K562 (cell line): ENCODE data around the gene HIVEP3. TPM values are rescaled to one million over a fixed set of nuclear protein-coding genes. Genes with fewer than 3 reads are reported as not detected.

ENCODE experiments used
- ARID2 ChIP-seq: fragments of 450-650 bp; IDR thresholded peaks from 2 replicates; pipeline ENCODE4 v1.6.1; 2017; ENCODE audit warnings: antibody characterized with exemption, mild to moderate bottlenecking
- ATF1 ChIP-seq, 2 experiments: fragments of 450-650 bp in 1 of 2; IDR thresholded peaks; 2 replicates each; pipeline ENCODE4 v1.6.1; 2016; ENCODE audit warnings: missing compliant biosample characterization in 1 of 2, missing genetic modification characterization in 1 of 2
- DDX20 ChIP-seq: fragments of 450-650 bp; IDR thresholded peaks from 2 replicates; pipeline ENCODE4 v1.6.1; 2016; ENCODE audit warnings: missing genetic modification characterization, low read depth, mild to moderate bottlenecking, missing compliant biosample characterization, moderate library complexity
- ETS2 ChIP-seq: IDR thresholded peaks from 2 replicates; pipeline ENCODE4 v1.6.1; 2016; ENCODE audit warnings: borderline replicate concordance, missing genetic modification characterization, mild to moderate bottlenecking, moderate library complexity, missing compliant biosample characterization; ENCODE audit not compliant: poor library complexity, severe bottlenecking
- FOSL1 ChIP-seq: fragments of 200-800 bp; sonication (Bioruptor generic); conservative IDR thresholded peaks from 2 replicates; pipeline ENCODE4 v1.6.1; 2016; ENCODE audit warnings: missing genetic modification characterization, missing compliant biosample characterization
- HNRNPL ChIP-seq: fragments of 200-400 bp; formaldehyde crosslinking; IDR thresholded peaks from 2 replicates; pipeline ENCODE4 v1.6.1; 2017; ENCODE audit warnings: low read depth, mild to moderate bottlenecking, low read length
- HNRNPUL1 ChIP-seq: fragments of 200-400 bp; formaldehyde crosslinking; IDR thresholded peaks from 2 replicates; pipeline ENCODE4 v1.6.1; 2017; ENCODE audit warnings: low read length
- MAZ ChIP-seq, 2 experiments: fragments of 450-650 bp in 1 of 2; sonication (generic) in 1 of 2; formaldehyde crosslinking; IDR thresholded peaks in 1 of 2; conservative IDR thresholded peaks in 1 of 2; 2 replicates each; pipeline versions ENCODE4 v1.4.0 to v1.5.0; 2020; ENCODE audit warnings: mild to moderate bottlenecking in 1 of 2, missing genetic modification reagents in 1 of 2
- MEIS2 ChIP-seq: fragments of 450-650 bp; IDR thresholded peaks from 2 replicates; pipeline ENCODE4 v1.6.1; 2014; ENCODE audit warnings: mild to moderate bottlenecking; ENCODE audit not compliant: partially characterized antibody
- MLX ChIP-seq, 2 experiments: fragments of 450-650 bp in 1 of 2; sonication (generic) in 1 of 2; formaldehyde crosslinking; conservative IDR thresholded peaks; 2 replicates each; pipeline versions ENCODE4 v1.4.0 to v1.8.1; 2020 to 2022; ENCODE audit warnings: mild to moderate bottlenecking in 1 of 2, missing genetic modification reagents in 1 of 2
- PRPF4 ChIP-seq: fragments of 200-400 bp; formaldehyde crosslinking; IDR thresholded peaks from one replicate; pipeline ENCODE4 v1.6.1; 2017; ENCODE audit warnings: low read length, low read depth, mild to moderate bottlenecking; ENCODE audit not compliant: insufficient read depth, poor library complexity, severe bottlenecking
- PTBP1 ChIP-seq: fragments of 200-400 bp; formaldehyde crosslinking; IDR thresholded peaks from 2 replicates; pipeline ENCODE4 v1.6.1; 2017; ENCODE audit warnings: low read depth, low read length
- SIN3B ChIP-seq: fragments of 450-650 bp; IDR thresholded peaks from 2 replicates; pipeline ENCODE4 v1.6.1; 2017; ENCODE audit warnings: low read depth, mild to moderate bottlenecking, moderate library complexity
- SMAD4 ChIP-seq: fragments of 250-450 bp; sonication (Bioruptor Pico); conservative IDR thresholded peaks from 2 replicates; pipeline ENCODE4 v1.8.0; 2021; ENCODE audit warnings: inconsistent platforms, mild to moderate bottlenecking, moderate library complexity
- TGIF2 ChIP-seq: sonication (generic); formaldehyde crosslinking; IDR thresholded peaks from 2 replicates; pipeline ENCODE4 v1.8.1; 2022; ENCODE audit warnings: mild to moderate bottlenecking, missing genetic modification reagents, moderate library complexity
- TRIM28 ChIP-seq: fragments of 450-650 bp; IDR thresholded peaks from 2 replicates; pipeline ENCODE4 v1.6.1; 2017
- YY1 ChIP-seq, 3 experiments: IDR thresholded peaks; 2 replicates each; pipeline ENCODE4 v1.6.1; 2011; ENCODE audit warnings: low read length in 2 of 3, mild to moderate bottlenecking in 2 of 3, moderate library complexity in 2 of 3, borderline replicate concordance in 1 of 3, control low read depth in 1 of 3, low read depth in 1 of 3; ENCODE audit not compliant: insufficient read depth in 3 of 3, insufficient replicate concordance in 2 of 3, control insufficient read depth in 1 of 3, insufficient read length in 1 of 3; ENCODE audit errors: extremely low read depth in 1 of 3
- ZFP36 ChIP-seq: fragments of 150-350 bp; IDR thresholded peaks from 2 replicates; pipeline ENCODE4 v1.6.1; 2018; ENCODE audit warnings: low read length, low read depth; ENCODE audit not compliant: partially characterized antibody
- ZNF324 ChIP-seq: fragments of 250-450 bp; sonication (Bioruptor Pico); IDR thresholded peaks from 2 replicates; pipeline ENCODE4 v1.4.0; 2020; ENCODE audit warnings: mild to moderate bottlenecking
- ZNF561 ChIP-seq: fragments of 450-650 bp; formaldehyde crosslinking; conservative IDR thresholded peaks from 2 replicates; pipeline ENCODE4 v1.4.0; 2020; ENCODE audit warnings: mild to moderate bottlenecking, moderate library complexity
- ZNF592 ChIP-seq: fragments of 450-650 bp; IDR thresholded peaks from 2 replicates; pipeline ENCODE4 v1.6.1; 2017; ENCODE audit warnings: antibody characterized with exemption, mild to moderate bottlenecking
- polyA plus RNA-seq, 8 experiments: library from polyadenylated mRNA; depleted of rRNA in 4 of 8; stranded (reverse) in 5 of 8; unstranded in 3 of 8; fragments of >200 nt; fragmentation: Nextera tagmentation in 2 of 8; fragmentation: Illumina TruSeq in 1 of 8; extraction: Ambion mirVana in 2 of 8; extraction: Trizol in 1 of 8; gene quantifications; 2 replicates each; pipeline versions ENCODE4 v1.2.1 to v1.2.3, GENCODE V29; 2011 to 2014; ENCODE audit warnings: inconsistent platforms in 1 of 8, missing spikeins in 1 of 8
- total RNA-seq, 7 experiments: library from RNA; depleted of rRNA in 6 of 7; stranded (reverse); fragments of >200 nt in 6 of 7; fragmentation: Illumina TruSeq in 2 of 7; extraction: Trizol in 2 of 7; gene quantifications; 2 replicates each; pipeline versions ENCODE4 v1.2.1 to v1.2.3, GENCODE V29; 2011 to 2021; ENCODE audit warnings: low replicate concordance in 1 of 7

HIVEP3 gene
- total and polyA plus RNA-seq, 9 of the 15 experiments (the other 6 are each of a cell fraction or from before 2014, with no cell fraction given), result 0.09 to 0.58 (median 0.34) TPM; not detected in 1

GRCh38 chr1:41496080-41497055 is 422.4 kb downstream of the HIVEP3 start (continued):
- no peak for TF ChIP-seq ZNF324
- no peak for TF ChIP-seq PTBP1
- TF ChIP-seq TRIM28, result no peak
- 0 out of 4 replicates have a peak, but pooled peaks of 1 of the 2 experiments have one; percentile 41 for TF ChIP-seq MLX (CRISPR knock-in tag; conservative IDR thresholded peaks at IDR 0.05)
- peak in 2 of 3 experiments; percentile 24 to 42 for TF ChIP-seq YY1 (IDR thresholded peaks at IDR 0.05; ENCODE audit: borderline replicate concordance in 1 of 3, control insufficient read depth in 1 of 3, extremely low read depth in 1 of 3, insufficient read depth in 3 of 3, insufficient read length in 1 of 3, insufficient replicate concordance in 2 of 3, low read depth in 1 of 3, low read length in 2 of 3)
- no peak for TF ChIP-seq ARID2
- TF ChIP-seq MEIS2, result peak; percentile 38
- no peak for TF ChIP-seq DDX20 (tag)
- peak; percentile 99 for TF ChIP-seq FOSL1 (tag)
- peak; percentile 73; the same call in 1 of the 2 replicates for TF ChIP-seq TGIF2 (CRISPR knock-in tag)
- TF ChIP-seq SMAD4 (CRISPR knock-in tag), result 0 out of 2 replicates have a peak, but pooled peaks have one; percentile 44
- TF ChIP-seq ATF1 (CRISPR knock-in tag; IDR thresholded peaks at IDR 0.05), result no peak
- TF ChIP-seq ATF1 (tag; IDR thresholded peaks at IDR 0.05), result peak; percentile 74
- no peak for TF ChIP-seq PRPF4
- no peak for TF ChIP-seq ZNF561 (CRISPR knock-in tag)
- TF ChIP-seq SIN3B, result peak; percentile 34; the same call in 1 of the 2 replicates
- TF ChIP-seq ZNF592, result peak; percentile 87
- TF ChIP-seq ETS2 (tag), result no peak
- TF ChIP-seq MAZ (CRISPR knock-in tag; conservative IDR thresholded peaks at IDR 0.05 in 1 of 2, IDR thresholded peaks at IDR 0.05 in 1 of 2), result peak in 1 of 2 experiments; percentile 65; a peak in 3 of 4 replicates
- peak; percentile 62 for TF ChIP-seq ZFP36
- TF ChIP-seq HNRNPUL1, result no peak
- peak; percentile 83; the same call in 1 of the 2 replicates for TF ChIP-seq HNRNPL
